SU-DHL-6 (cell line): ENCODE measurements around the gene RANBP17.

Source experiments
- H2AFZ ChIP-seq: fragments of 200-600 bp; sonication (generic); 2 replicates; pipeline ENCODE4 v1.6.1; 2014; ENCODE audit warnings: low read depth, mild to moderate bottlenecking, moderate library complexity, mixed read lengths, antibody characterized with exemption, low read length; ENCODE audit not compliant: severe bottlenecking
- H3F3A ChIP-seq: fragments of 200-600 bp; shearing (Covaris generic); 2 replicates; pipeline ENCODE4 v1.6.0; 2016; ENCODE audit warnings: antibody characterized with exemption, mild to moderate bottlenecking; ENCODE audit not compliant: insufficient read depth
- H3K27ac ChIP-seq: fragments of 200-600 bp; sonication (generic); 2 replicates; pipeline ENCODE4 v1.5.1; 2016; ENCODE audit warnings: low read depth, mild to moderate bottlenecking, low read length, moderate library complexity, mixed read lengths
- H3K27me3 ChIP-seq: fragments of 200-600 bp; sonication (generic), shearing (Covaris generic); 2 replicates; pipeline ENCODE4 v1.6.0; 2014; ENCODE audit warnings: mild to moderate bottlenecking, low read length
- H3K36me3 ChIP-seq: fragments of 200-600 bp; sonication (generic); 2 replicates; pipeline ENCODE4 v1.6.1; 2014; ENCODE audit warnings: mild to moderate bottlenecking, low read length, mixed read lengths
- H3K4me2 ChIP-seq: fragments of 300-600, 200-600 bp; shearing (Covaris generic), sonication (generic); 2 replicates; pipeline ENCODE4 v1.6.0; 2014; ENCODE audit warnings: low read length, low read depth, mild to moderate bottlenecking; ENCODE audit not compliant: poor library complexity, severe bottlenecking
- H3K4me3 ChIP-seq: fragments of 200-600 bp; sonication (generic); 2 replicates; pipeline ENCODE4 v1.5.1; 2014; ENCODE audit warnings: antibody characterized with exemption, low read length, mild to moderate bottlenecking, mixed read lengths; ENCODE audit not compliant: insufficient read depth, poor library complexity, severe bottlenecking
- H3K79me2 ChIP-seq: fragments of 200-600 bp; sonication (generic); 2 replicates; pipeline ENCODE4 v1.6.1; 2014; ENCODE audit warnings: mild to moderate bottlenecking, low read length, moderate library complexity; ENCODE audit not compliant: insufficient read depth
- H3K9ac ChIP-seq: fragments of 200-600 bp; sonication (generic); 2 replicates; pipeline ENCODE4 v1.7.0; 2014; ENCODE audit warnings: mild to moderate bottlenecking, low read length
- H3K9me2 ChIP-seq: fragments of 200-600 bp; sonication (generic); replicated peaks from 2 replicates; pipeline ENCODE4 v1.6.1; 2014; ENCODE audit warnings: low read length; ENCODE audit not compliant: insufficient read depth
- H3K9me3 ChIP-seq: fragments of 200-600 bp; sonication (generic); 2 replicates; pipeline ENCODE4 v1.6.1; 2014; ENCODE audit warnings: low read length, mixed read lengths; ENCODE audit not compliant: insufficient read depth
- H4K20me1 ChIP-seq: fragments of 200-600 bp; sonication (generic); 2 replicates; pipeline ENCODE4 v1.6.1; 2014; ENCODE audit warnings: low read depth, mild to moderate bottlenecking, antibody characterized with exemption, low read length, moderate library complexity, mixed read lengths
- EZH2phosphoT487 ChIP-seq: fragments of 200-600 bp; sonication (generic), shearing (Covaris generic); conservative IDR thresholded peaks from 2 replicates; pipeline ENCODE4 v1.6.1; 2018; ENCODE audit warnings: mild to moderate bottlenecking, antibody characterized with exemption, low read length, moderate library complexity, mixed read lengths
- TF ChIP-seq, protein P1 (sequence below): fragments of 200-600 bp; sonication (generic); IDR thresholded peaks from one replicate; pipeline ENCODE4 v1.5.1; 2017; ENCODE audit warnings: antibody characterized with exemption, mild to moderate bottlenecking, low read length, moderate library complexity; ENCODE audit not compliant: insufficient read depth, poor library complexity, severe bottlenecking

The RANBP17 gene

DNA sequence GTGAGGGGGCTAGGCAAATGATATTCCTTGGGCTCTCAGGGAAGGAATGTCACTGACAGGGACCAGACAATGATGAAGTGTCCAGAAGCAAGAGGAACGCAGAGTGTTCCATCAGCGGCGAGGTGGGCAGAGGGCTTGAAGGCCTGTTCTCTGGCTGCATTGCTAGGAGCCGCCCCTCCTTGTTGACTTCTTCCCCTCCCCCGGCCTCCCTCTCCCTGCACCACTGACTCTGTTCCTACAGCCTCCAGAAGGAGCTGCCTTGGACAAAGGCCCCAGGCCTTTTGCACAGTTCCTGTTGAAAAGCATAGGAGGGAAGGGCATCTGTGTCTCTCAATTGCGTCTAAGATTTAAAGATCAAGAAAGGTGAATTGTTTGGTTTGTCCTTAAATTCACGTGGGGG, 459.6 kb downstream of the RANBP17 start:
- no peak overlapping the region for H3K9ac ChIP-seq
- no peaks in the 10 kb centered on the region for H3K36me3 ChIP-seq
- no peak overlapping the region for H3K27ac ChIP-seq
- no peaks in the 10 kb centered on the region for H3K9me3 ChIP-seq
- H4K20me1 ChIP-seq: no peaks in the 10 kb centered on the region
- no peaks in the 10 kb centered on the region for H3F3A ChIP-seq
- TF ChIP-seq, protein P1, sequence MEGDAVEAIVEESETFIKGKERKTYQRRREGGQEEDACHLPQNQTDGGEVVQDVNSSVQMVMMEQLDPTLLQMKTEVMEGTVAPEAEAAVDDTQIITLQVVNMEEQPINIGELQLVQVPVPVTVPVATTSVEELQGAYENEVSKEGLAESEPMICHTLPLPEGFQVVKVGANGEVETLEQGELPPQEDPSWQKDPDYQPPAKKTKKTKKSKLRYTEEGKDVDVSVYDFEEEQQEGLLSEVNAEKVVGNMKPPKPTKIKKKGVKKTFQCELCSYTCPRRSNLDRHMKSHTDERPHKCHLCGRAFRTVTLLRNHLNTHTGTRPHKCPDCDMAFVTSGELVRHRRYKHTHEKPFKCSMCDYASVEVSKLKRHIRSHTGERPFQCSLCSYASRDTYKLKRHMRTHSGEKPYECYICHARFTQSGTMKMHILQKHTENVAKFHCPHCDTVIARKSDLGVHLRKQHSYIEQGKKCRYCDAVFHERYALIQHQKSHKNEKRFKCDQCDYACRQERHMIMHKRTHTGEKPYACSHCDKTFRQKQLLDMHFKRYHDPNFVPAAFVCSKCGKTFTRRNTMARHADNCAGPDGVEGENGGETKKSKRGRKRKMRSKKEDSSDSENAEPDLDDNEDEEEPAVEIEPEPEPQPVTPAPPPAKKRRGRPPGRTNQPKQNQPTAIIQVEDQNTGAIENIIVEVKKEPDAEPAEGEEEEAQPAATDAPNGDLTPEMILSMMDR: no peak
- H2AFZ ChIP-seq: no peak overlapping the region
- no peak overlapping the region for H3K4me3 ChIP-seq
- no peaks in the 10 kb centered on the region for H3K79me2 ChIP-seq
- H3K9me2 ChIP-seq: no peaks in the 10 kb centered on the region
- H3K27me3 ChIP-seq: no peaks in the 10 kb centered on the region
- H3K4me2 ChIP-seq: no peak overlapping the region

DNA sequence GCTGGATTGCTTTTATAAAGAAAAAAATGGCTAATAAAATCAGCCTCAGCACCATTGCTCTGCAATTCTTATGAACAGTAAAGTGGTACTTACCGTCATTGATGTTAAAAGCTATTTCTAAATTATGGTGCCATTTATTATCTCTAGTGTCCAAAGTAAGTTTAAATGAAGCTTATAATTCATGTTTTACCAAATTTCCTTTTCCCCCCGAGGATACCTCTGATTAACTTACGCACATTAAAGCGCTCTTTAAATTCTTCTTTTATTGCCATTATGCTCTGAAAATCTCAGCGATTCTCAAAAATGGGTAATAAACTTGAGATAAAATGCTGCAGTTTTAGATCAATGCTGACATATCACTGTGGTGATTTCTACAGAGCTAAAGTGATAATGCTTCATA, 460.7 kb downstream of the RANBP17 start:
- Histone ChIP-seq H3K36me3 (no peaks in the 10 kb centered on the region), H3K79me2 (no peaks in the 10 kb centered on the region), H3K9ac (no peak overlapping the region), H2AFZ (no peak overlapping the region), H3K4me3 (no peak overlapping the region), H3K27ac (no peak overlapping the region), H3K27me3 (no peaks in the 10 kb centered on the region), H3K9me3 (no peaks in the 10 kb centered on the region), H3F3A (no peaks in the 10 kb centered on the region), H4K20me1 (no peaks in the 10 kb centered on the region), H3K9me2 (no peaks in the 10 kb centered on the region), H3K4me2 (no peak overlapping the region)
- no peak for TF ChIP-seq EZH2phosphoT487
- TF ChIP-seq, protein P1: no peak

DNA sequence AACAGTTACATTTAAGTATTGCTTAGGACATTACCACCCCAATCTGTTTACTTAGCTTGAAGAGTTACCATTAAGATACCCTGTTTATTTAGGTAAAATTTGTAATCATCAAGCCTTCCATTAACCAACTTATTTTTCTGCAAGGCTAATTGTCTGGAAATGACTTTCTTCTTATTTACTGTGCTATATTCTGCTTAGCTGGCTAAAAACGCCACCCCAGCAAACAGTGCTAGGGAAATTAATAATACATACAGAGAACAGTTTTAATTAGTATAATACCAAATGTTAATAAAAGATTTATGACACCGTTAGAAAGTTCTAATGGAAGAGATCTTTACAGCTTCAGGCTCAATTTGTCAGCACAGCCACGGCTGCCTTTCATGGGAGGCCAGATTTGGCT, 461.2 kb downstream of the RANBP17 start:
- Histone ChIP-seq H3K27ac (no peak overlapping the region), H3K4me2 (no peak overlapping the region), H2AFZ (no peak overlapping the region), H3K9me2 (no peaks in the 10 kb centered on the region), H3K4me3 (no peak overlapping the region), H3K9me3 (no peaks in the 10 kb centered on the region), H3F3A (no peaks in the 10 kb centered on the region), H3K79me2 (no peaks in the 10 kb centered on the region), H3K27me3 (no peaks in the 10 kb centered on the region), H3K9ac (no peak overlapping the region), H3K36me3 (no peaks in the 10 kb centered on the region), H4K20me1 (no peaks in the 10 kb centered on the region)
- TF ChIP-seq EZH2phosphoT487: no peak
- TF ChIP-seq, protein P1: no peak
